AG10803 (cell line): ENCODE data around the gene NUDT17.
"Not testable (repeated sequence)": the region's sequence is repeated elsewhere in the genome, so short reads cannot be mapped to it uniquely, and the experiment has no call there.

ENCODE experiments used
- DNase-seq: peaks from one replicate; pipeline ENCODE4 v3.0.0; 2010; ENCODE audit warnings: low read depth
- H3K4me3 ChIP-seq: 2 replicates; pipeline ENCODE4 v1.5.1; 2011; ENCODE audit warnings: mild to moderate bottlenecking, low read length, control low read depth
- CTCF ChIP-seq: conservative IDR thresholded peaks from 2 replicates; pipeline ENCODE4 v1.5.1; 2011; ENCODE audit warnings: mild to moderate bottlenecking, low read length, control low read depth, inconsistent platforms

NUDT17 gene

GRCh38 chr1:145828367-145829026 lies 16.9 kb upstream of the NUDT17 start:
- no peak for TF ChIP-seq CTCF
- H3K4me3 ChIP-seq, result no peak overlapping the region
- DNase-seq, result no peak

GRCh38 chr1:145830810-145831209 lies 14.6 kb upstream of the NUDT17 start:
- not testable (repeated sequence) for DNase-seq, H3K4me3 ChIP-seq

GRCh38 chr1:145837656-145838055 lies 7.8 kb upstream of the NUDT17 start:
- DNase-seq, result no peak
- no peak for TF ChIP-seq CTCF
- H3K4me3 ChIP-seq, result no peak overlapping the region

- TF ChIP-seq CTCF, result no peak
- DNase-seq, result no peak
- H3K4me3 ChIP-seq, result no peak overlapping the region
Measured at GRCh38 chr1:145843031-145843430, 2.4 kb upstream of the NUDT17 start.

- no peak for TF ChIP-seq CTCF
- DNase-seq, result no peak
Measured at GRCh38 chr1:145845144-145845513, 301 bp upstream of the NUDT17 start.

GRCh38 chr1:145846201-145846612 lies 777 bp downstream of the NUDT17 start:
- peak; percentile 83 for TF ChIP-seq CTCF
- peak overlapping the region; percentile 72 for H3K4me3 ChIP-seq
- DNase-seq, result peak; percentile 27

More at GRCh38 chr1:145845144-145845513, 301 bp upstream of the NUDT17 start:
- H3K4me3 ChIP-seq, result peak overlapping the region; percentile 72

- TF ChIP-seq CTCF, result no peak
- DNase-seq, result no peak
- H3K4me3 ChIP-seq, result no peak overlapping the region
Measured at GRCh38 chr1:145847827-145848226, 2.4 kb downstream of the NUDT17 start.
